Left ventricle myocardium inferior (tissue), 1 donor: ENCODE data around the gene TENT5C. TPM values are rescaled to one million over a fixed set of nuclear protein-coding genes. Genes with fewer than 3 reads are reported as not detected.

Experiments used
- DNase-seq: peaks from one replicate; pipeline ENCODE4 v3.0.0-alpha.2; 2020
- H3K27ac ChIP-seq: fragments of 200-600 bp; replicated peaks from 2 replicates; pipeline ENCODE4 v1.8.0; 2021
- H3K27me3 ChIP-seq: fragments of 200-600 bp; 2 replicates; pipeline ENCODE4 v1.8.0; 2021; ENCODE audit warnings: low read depth
- H3K36me3 ChIP-seq: fragments of 200-600 bp; 2 replicates; pipeline ENCODE4 v1.8.0; 2021
- H3K4me1 ChIP-seq: fragments of 200-600 bp; 2 replicates; pipeline ENCODE4 v1.8.0; 2021
- H3K4me3 ChIP-seq: fragments of 200-600 bp; 2 replicates; pipeline ENCODE4 v1.8.0; 2021; ENCODE audit warnings: mild to moderate bottlenecking, moderate library complexity
- H3K9me3 ChIP-seq: fragments of 200-600 bp; replicated peaks from 2 replicates; pipeline ENCODE4 v1.8.0; 2021
- CTCF ChIP-seq: fragments of 200-600 bp; IDR thresholded peaks from 2 replicates; pipeline ENCODE4 v1.8.0; 2021; ENCODE audit warnings: antibody characterized with exemption, mild to moderate bottlenecking, borderline replicate concordance
- intact Hi-C: fragments of 100-400 bp; cut with micrococcal nuclease; formaldehyde crosslinking; loops from one replicate; pipeline ENCODE4 v1.11.0; 2022
- total RNA-seq: library from RNA; stranded (reverse); fragmentation: NEBNext Ultra II Directional; extraction: Animal tissue kit (Norgen Biotek cat#: 25700); gene quantifications from one replicate; pipeline ENCODE4 v1.2.1, GENCODE V29; 2021
- donor health status: DM: no; HTN: yes; CAD: no; lungs with severe emphysema.

The TENT5C gene
- total RNA-seq, 1 donor from 2014 or later: 14.9 TPM

- intact Hi-C loops: no loop called here
- peak overlapping the region; percentile 92 for H3K27ac ChIP-seq
Measured at GRCh38 chr1:117674521-117675400, 68.9 kb downstream of the TENT5C start.

GRCh38 chr1:117675907-117676430, 70.1 kb downstream of the TENT5C start:
- peak overlapping the region; percentile 92 for H3K27ac ChIP-seq

More at GRCh38 chr1:117674521-117675400, 68.9 kb downstream of the TENT5C start:
- no peak for DNase-seq
- H3K4me1 ChIP-seq: peaks cover 86% of the 10 kb centered on the region
- no peaks in the 10 kb centered on the region for H3K27me3 ChIP-seq
- no peak for TF ChIP-seq CTCF
- no peak overlapping the region for H3K4me3 ChIP-seq
- no peaks in the 10 kb centered on the region for H3K9me3 ChIP-seq
- no peaks in the 10 kb centered on the region for H3K36me3 ChIP-seq

GRCh38 chr1:117676615-117677130, 70.8 kb downstream of the TENT5C start:
- Histone ChIP-seq H3K36me3 (no peaks in the 10 kb centered on the region), H3K9me3 (no peaks in the 10 kb centered on the region), H3K4me3 (no peak overlapping the region), H3K4me1 (peaks cover 86% of the 10 kb centered on the region), H3K27ac (peak overlapping the region; percentile 92), H3K27me3 (no peaks in the 10 kb centered on the region)
- intact Hi-C loops: no loop called here
- no peak for DNase-seq
- TF ChIP-seq CTCF: no peak

More at GRCh38 chr1:117675907-117676430, 70.1 kb downstream of the TENT5C start:
- DNase-seq: no peak
- Histone ChIP-seq H3K36me3 (no peaks in the 10 kb centered on the region), H3K9me3 (no peaks in the 10 kb centered on the region), H3K4me3 (no peak overlapping the region), H3K27me3 (no peaks in the 10 kb centered on the region), H3K4me1 (peaks cover 86% of the 10 kb centered on the region)
- TF ChIP-seq CTCF: no peak
- intact Hi-C loops: no loop called here

Other genes starting within 250 kb of the TENT5C start
- 23.3 TPM for gene MAN1A2, start 238.6 kb upstream of the TENT5C start, total RNA-seq